Measurements from ENCODE around the gene MIB1. TPM values are rescaled to one million over a fixed set of nuclear protein-coding genes. Genes with fewer than 3 reads are reported as not detected.

Gene MIB1
- total and polyA plus RNA-seq, 10 of the 15 experiments (the other 5 are each of a cell fraction or from before 2014, with no cell fraction given), result 2.3 to 27.5 (median 10.4) TPM

- intact Hi-C loops (cut with micrococcal nuclease; ENCODE audit: unreplicated experiment), result no loop called here
- RAD21 ChIA-PET (ENCODE audit: unreplicated experiment), result no interaction called here
- Histone ChIP-seq H3K36me3 (ENCODE audit: control insufficient read depth in 2 of 2, insufficient read depth in 2 of 2, low read length in 1 of 2) (peaks cover 0 to 21% of the 10 kb centered on the region in 2 experiments; a peak in 3 of 4 replicates), H3K27me3 (replicated peaks in 1 of 2; ENCODE audit: control insufficient read depth in 2 of 2, insufficient read depth in 2 of 2, low read length in 1 of 2) (no peaks in the 10 kb centered on the region), H3K9me3 (replicated peaks; ENCODE audit: control insufficient read depth, insufficient read depth, low read length) (no peaks in the 10 kb centered on the region; the same call in 1 of the 3 replicates), H3K9ac (ENCODE audit: control insufficient read depth, insufficient read depth, low read length) (no peak overlapping the region), H3K4me2 (ENCODE audit: control insufficient read depth, insufficient read depth) (no peak overlapping the region), H3K4me1 (ENCODE audit: control insufficient read depth, insufficient read depth, low read length) (no peaks in the 10 kb centered on the region), H3K79me2 (ENCODE audit: control insufficient read depth, insufficient read depth, low read length) (peaks cover 2% of the 10 kb centered on the region), H3K27ac (ENCODE audit: control insufficient read depth, insufficient read depth) (no peak overlapping the region), H4K20me1 (ENCODE audit: control insufficient read depth, insufficient read depth) (no peaks in the 10 kb centered on the region), H2AFZ (ENCODE audit: control insufficient read depth, low read depth, low read length) (no peak overlapping the region), H3K4me3 (no peak overlapping the region)
- in situ Hi-C loops (cut with MboI), result no loop called here
- no TSS peak for BruUV-seq (replicated peaks)
- SMC1A ChIA-PET (ENCODE audit: uncharacterized antibody, unreplicated experiment), result no interaction called here
- WGBS (ENCODE audit: insufficient coverage, insufficient replicate concordance, low lambda C conversion rate, missing lambda C conversion rate), result 89% methylated on average over 4 of the region's 4 CpGs
- no peak for TF ChIP-seq EGR1 (IDR thresholded peaks at IDR 0.05; ENCODE audit: borderline replicate concordance in 1 of 2, low read depth in 2 of 2, low read length in 2 of 2)
- TF ChIP-seq ATF3 (IDR thresholded peaks at IDR 0.05; ENCODE audit: borderline replicate concordance, extremely low read depth, low read depth, low read length), result no peak
- no peak for TF ChIP-seq FOXK2 (IDR thresholded peaks at IDR 0.05)
- no peak for TF ChIP-seq ATF2 (IDR thresholded peaks at IDR 0.05; ENCODE audit: low read length)
- no peak for TF ChIP-seq ZNF24 (IDR thresholded peaks at IDR 0.05)
- no peak for TF ChIP-seq ZBTB33 (IDR thresholded peaks at IDR 0.05)
- TF ChIP-seq BMI1 (IDR thresholded peaks at IDR 0.05; ENCODE audit: borderline replicate concordance), result no peak
- TF ChIP-seq TARDBP (IDR thresholded peaks at IDR 0.05; ENCODE audit: borderline replicate concordance), result no peak
- no peak for TF ChIP-seq JUND (IDR thresholded peaks at IDR 0.05; ENCODE audit: low read depth, low read length)
- no peak for TF ChIP-seq E2F8 (IDR thresholded peaks at IDR 0.05; ENCODE audit: low read depth, partially characterized antibody)
- TF ChIP-seq CBX5 (IDR thresholded peaks at IDR 0.05; ENCODE audit: low read depth), result no peak
- no peak for TF ChIP-seq NR2C2 (IDR thresholded peaks at IDR 0.05; ENCODE audit: borderline replicate concordance, control insufficient read depth, insufficient read length, low read depth)
- no peak for TF ChIP-seq FOS (IDR thresholded peaks at IDR 0.05; ENCODE audit: borderline replicate concordance, extremely low read depth, insufficient read length)
- no peak for TF ChIP-seq MYB (IDR thresholded peaks at IDR 0.05; ENCODE audit: borderline replicate concordance, low read depth, low read length)
- ATAC-seq (no peak), FAIRE-seq (no peak), DNase-seq (ENCODE audit: low read depth, low spot score) (no peak)
- POLR2A ChIA-PET, result no interaction called here
- CTCF ChIA-PET, result no interaction called here
Observed at GRCh38 chr18:21769206-21769605, 28.6 kb downstream of the MIB1 start.
